Muscle layer of colon (tissue), 2 donors: ENCODE measurements around the gene USP16.

ENCODE experiments used
- H3K27ac ChIP-seq: one replicate; pipeline ENCODE4 v1.7.0; 2013; ENCODE audit warnings: low read depth, mild to moderate bottlenecking, low read length, moderate library complexity
- H3K27me3 ChIP-seq, 2 donors: one replicate each; pipeline ENCODE4 v1.7.0; 2013; ENCODE audit warnings: low read length in 2 of 2, mild to moderate bottlenecking in 2 of 2; ENCODE audit not compliant: insufficient read depth in 2 of 2, control insufficient read depth in 1 of 2
- H3K36me3 ChIP-seq: one replicate; pipeline ENCODE4 v1.7.0; 2013; ENCODE audit warnings: mild to moderate bottlenecking, low read length; ENCODE audit not compliant: insufficient read depth
- H3K4me1 ChIP-seq: one replicate; pipeline ENCODE4 v1.7.0; 2013; ENCODE audit warnings: mild to moderate bottlenecking, low read length; ENCODE audit not compliant: insufficient read depth
- H3K4me3 ChIP-seq, 2 donors: one replicate each; pipeline ENCODE4 v1.7.0; 2013; ENCODE audit warnings: low read length in 2 of 2, low read depth in 1 of 2, mild to moderate bottlenecking in 1 of 2, moderate library complexity in 1 of 2
- H3K9ac ChIP-seq: one replicate; pipeline ENCODE4 v1.7.0; 2013; ENCODE audit warnings: low read length
- H3K9me3 ChIP-seq: one replicate; pipeline ENCODE4 v1.7.0; 2013; ENCODE audit warnings: mild to moderate bottlenecking, low read length
- donor health status: abdominal sarcoma.
- donor health status: Adenocarcinoma of cecum.

The USP16 gene

DNA sequence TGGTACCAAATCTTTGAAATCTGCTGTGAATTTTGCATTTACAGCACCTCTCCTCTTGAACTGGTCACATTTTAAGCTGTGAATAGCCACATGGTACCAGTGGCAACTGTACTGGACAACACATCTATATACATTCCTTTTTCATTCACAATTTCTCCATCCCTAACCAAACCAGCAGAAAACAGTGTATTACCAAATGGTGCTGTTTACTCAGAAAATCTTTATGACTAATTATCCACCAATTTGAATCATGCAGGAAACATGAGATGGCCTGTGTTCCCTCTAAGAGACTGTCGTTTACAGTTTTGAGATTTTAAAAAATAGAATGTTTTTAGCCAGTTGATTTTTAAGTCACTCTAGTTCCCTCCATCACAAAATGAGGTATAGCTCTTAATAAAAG, 66.6 kb downstream of the USP16 start:
- Histone ChIP-seq H3K4me3 (no peak overlapping the region), H3K27me3 (no peaks in the 10 kb centered on the region), H3K36me3 (peaks cover 6% of the 10 kb centered on the region), H3K9me3 (no peaks in the 10 kb centered on the region), H3K4me1 (peaks cover 9% of the 10 kb centered on the region), H3K27ac (no peak overlapping the region), H3K9ac (no peak overlapping the region)

DNA sequence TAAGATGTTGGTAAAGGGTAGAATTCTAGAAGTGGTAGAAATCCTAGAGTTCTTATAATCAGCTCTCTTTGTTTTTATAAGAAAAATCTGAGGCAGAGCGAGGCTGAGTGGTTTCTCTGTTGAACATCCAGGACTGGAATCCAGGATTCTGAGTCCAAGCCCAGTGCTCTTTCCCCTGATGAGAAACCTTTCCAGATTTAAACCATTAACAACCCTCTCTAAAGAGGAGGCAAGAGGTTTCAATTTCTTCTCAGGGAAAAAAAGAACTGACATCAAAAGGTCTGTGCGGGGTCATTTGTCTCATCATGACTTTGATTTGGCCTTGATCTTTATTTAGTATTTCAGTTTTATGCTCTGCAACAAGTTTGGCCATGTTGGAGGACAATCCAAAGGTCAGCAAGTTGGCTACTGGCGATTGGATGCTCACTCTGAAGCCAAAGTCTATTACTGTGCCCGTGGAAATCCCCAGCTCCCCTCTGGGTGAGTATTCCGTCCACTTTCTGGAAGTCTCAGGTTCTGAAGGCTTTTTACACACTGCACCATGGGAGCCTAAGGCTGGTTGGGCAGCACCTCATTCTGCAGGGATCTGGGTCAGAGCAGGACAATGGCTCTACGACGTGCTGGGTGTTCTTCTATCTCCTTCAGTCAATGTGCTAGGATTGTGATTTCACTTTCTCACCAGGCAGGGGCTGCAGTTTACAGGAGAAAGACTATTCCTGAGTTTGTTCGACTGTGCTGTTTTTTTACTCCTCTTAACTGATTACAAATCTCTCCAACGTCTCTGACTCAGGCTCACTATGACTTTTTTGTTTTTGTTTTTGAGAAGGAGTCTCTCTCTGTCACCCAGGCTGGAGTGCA, 67.9 kb downstream of the USP16 start:
- Histone ChIP-seq H3K36me3 (peaks cover 6% of the 10 kb centered on the region), H3K4me3 (no peak overlapping the region), H3K4me1 (peaks cover 9% of the 10 kb centered on the region), H3K27me3 (no peaks in the 10 kb centered on the region), H3K9ac (no peak overlapping the region), H3K27ac (no peak overlapping the region), H3K9me3 (no peaks in the 10 kb centered on the region)

DNA sequence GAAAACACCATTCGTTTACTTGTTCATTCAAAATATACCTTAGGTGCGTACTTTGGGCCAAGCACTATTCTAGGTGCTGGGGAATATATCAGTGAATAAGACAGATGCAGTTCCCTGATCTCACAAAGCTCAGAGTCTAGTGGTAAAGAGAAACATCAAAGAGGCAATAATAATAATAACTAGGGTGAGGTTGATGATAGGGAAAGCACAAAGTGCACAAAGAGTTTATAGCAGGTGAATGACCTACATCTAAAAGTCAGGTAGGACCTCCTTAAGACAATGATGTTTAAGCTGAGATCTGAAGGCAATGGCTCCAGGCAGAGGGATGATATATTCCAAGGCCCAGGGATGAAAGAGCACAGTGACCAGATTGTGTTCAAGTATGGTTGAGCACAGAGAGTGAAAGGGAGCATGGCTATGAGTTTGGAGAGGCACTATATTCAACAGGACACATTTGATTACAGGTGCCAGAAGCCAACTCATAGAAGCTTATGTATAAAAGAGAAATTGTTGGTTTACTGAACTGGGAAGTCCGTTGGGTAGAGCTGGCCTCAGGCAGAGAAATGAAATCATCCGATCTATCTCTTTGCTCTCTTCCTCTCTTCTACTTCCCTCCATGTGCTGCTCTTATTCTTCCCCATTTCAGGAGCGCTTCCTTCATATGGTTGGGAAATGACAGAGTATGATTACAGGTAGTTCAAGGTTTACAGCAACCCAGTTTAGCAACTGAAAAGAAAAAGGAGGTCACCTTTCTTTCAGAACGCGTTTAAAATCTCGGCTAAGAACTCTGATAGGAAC, 71.9 kb downstream of the USP16 start:
- Histone ChIP-seq H3K36me3 (peaks cover 6% of the 10 kb centered on the region), H3K9ac (no peak overlapping the region), H3K27ac (no peak overlapping the region), H3K9me3 (no peaks in the 10 kb centered on the region), H3K4me3 (no peak overlapping the region), H3K27me3 (no peaks in the 10 kb centered on the region), H3K4me1 (no peaks in the 10 kb centered on the region)

DNA sequence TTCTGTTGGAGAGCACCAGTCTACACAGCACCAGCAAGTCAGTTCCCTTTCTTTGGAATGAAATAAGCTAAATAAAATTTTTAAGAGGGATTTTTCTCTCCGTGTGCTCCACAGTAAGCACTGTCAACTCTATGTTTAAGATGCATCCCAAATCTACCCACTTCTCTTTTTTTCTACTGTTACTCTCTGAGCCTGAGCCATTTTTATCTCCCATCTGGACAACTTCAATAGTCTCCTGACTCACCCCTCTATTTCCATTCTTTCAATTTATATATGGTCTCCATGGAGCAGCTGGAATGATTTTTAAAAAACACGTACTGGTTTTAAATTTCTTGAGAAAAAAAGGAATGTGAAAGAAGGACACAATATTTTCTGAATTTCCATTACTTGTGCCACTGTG, 73.7 kb downstream of the USP16 start:
- Histone ChIP-seq H3K9ac (no peak overlapping the region), H3K27ac (no peak overlapping the region), H3K4me3 (no peak overlapping the region), H3K36me3 (peaks cover 6% of the 10 kb centered on the region), H3K27me3 (no peaks in the 10 kb centered on the region), H3K4me1 (no peaks in the 10 kb centered on the region), H3K9me3 (no peaks in the 10 kb centered on the region)

DNA sequence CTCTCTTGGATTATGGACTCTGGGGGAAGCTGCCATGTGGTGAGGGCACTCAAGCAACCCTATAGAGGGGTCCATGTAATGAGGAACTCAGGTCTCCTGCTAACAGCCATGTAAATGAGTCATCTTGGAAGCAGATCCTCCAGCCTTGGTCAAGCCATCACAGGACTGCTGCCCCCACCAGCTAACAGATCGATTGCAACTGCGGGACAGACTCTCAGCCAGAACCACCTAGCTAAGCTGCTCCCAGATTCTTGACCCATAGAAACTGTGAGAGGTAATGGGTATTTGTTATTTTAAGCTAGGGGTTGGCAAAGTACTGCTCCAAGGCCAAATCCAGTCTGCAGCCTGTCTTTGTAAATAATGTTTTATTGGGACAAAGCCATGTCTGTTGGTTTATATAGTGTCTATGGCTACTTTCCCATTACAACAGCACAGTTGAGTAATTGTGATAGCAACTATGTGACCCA, 78.4 kb downstream of the USP16 start:
- Histone ChIP-seq H3K27me3 (no peaks in the 10 kb centered on the region), H3K36me3 (no peaks in the 10 kb centered on the region)

More for the DNA sequence above, 78.4 kb downstream of the USP16 start:
- no peaks in the 10 kb centered on the region for H3K4me1 ChIP-seq
- no peak overlapping the region for H3K27ac ChIP-seq
- no peak overlapping the region for H3K4me3 ChIP-seq
- H3K9me3 ChIP-seq = no peaks in the 10 kb centered on the region
- no peak overlapping the region for H3K9ac ChIP-seq
